A172 (cell line): ENCODE results near the gene CCDC85C. TPM values are rescaled to one million over a fixed set of nuclear protein-coding genes. Genes with fewer than 3 reads are reported as not detected.
A peak's percentile ranks its signal among the peaks of the same experiment; 100 is the strongest.

Experiments used
- DNase-seq: peaks from one replicate; pipeline ENCODE4 v3.0.0-alpha.2; 2015; ENCODE audit warnings: low spot score
- total RNA-seq: library from RNA; depleted of rRNA; stranded (reverse); fragments of >200 nt; shearing (Covaris generic); gene quantifications from 2 replicates; pipeline ENCODE4 v1.2.3, GENCODE V29; 2014

Gene CCDC85C
- total RNA-seq, 1 experiment from 2014 or later, result 84.9 TPM

DNA sequence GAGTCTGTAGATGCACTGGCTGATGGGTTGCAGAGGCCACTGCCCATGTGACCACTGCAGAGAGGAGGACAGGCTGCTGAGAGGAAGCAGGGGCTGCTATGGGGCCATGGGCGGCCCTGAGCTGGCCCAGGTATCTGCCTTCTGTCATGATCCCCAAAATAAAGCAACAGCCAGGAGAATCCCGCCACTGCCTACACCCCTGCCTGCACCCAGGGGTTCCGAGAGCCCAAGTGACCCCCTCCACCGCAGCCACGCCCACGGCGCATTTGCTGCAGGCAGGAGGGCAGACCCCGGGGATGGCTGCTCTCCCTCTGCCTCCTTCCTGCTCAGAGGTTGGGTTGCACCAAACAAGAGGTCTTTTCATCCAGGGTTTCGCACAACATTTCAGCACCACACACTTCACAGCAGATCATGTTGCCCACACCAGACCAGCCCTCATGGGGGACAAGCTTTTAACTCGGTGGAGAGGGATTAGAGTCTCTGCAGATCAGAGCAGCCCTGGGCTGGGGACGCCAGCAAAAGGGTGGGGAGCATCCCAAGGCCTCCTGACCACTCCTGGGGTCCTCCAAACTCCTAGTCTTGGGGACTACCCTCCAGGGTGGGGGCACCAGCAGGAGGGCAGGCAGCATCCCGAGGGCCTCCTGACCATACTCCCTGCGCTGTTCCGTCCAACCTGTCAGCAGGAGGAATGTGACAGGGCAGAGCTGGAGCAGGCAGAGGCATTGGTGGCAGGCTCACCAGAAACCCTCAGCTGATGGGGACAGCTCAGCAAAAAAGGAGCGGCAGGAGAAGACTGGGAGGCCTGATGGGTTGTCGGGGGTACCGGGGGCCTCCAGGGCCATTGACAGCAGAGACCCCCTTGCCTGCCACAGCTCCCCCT, 14.1 kb downstream of the CCDC85C start:
- no peak for DNase-seq

DNA sequence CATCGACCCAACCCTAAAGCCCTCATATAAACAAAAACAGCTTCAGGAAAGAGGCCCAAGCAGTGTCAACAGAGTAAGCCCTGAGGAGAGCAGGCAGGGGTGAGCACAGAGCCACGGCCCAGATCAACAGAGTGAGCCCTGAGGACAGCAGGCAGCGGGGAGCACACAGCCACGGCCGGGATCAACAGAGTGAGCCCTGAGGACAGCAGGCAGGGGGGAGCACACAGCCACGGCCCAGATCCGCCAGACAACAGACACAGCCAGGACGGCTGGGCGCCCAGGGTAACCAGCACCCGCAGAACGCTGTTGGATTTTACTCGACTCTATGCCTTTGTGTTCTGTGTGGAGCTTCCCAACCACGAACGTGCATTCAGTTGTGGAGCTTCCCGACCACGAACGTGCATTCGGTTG, 15.0 kb downstream of the CCDC85C start:
- no peak for DNase-seq

DNA sequence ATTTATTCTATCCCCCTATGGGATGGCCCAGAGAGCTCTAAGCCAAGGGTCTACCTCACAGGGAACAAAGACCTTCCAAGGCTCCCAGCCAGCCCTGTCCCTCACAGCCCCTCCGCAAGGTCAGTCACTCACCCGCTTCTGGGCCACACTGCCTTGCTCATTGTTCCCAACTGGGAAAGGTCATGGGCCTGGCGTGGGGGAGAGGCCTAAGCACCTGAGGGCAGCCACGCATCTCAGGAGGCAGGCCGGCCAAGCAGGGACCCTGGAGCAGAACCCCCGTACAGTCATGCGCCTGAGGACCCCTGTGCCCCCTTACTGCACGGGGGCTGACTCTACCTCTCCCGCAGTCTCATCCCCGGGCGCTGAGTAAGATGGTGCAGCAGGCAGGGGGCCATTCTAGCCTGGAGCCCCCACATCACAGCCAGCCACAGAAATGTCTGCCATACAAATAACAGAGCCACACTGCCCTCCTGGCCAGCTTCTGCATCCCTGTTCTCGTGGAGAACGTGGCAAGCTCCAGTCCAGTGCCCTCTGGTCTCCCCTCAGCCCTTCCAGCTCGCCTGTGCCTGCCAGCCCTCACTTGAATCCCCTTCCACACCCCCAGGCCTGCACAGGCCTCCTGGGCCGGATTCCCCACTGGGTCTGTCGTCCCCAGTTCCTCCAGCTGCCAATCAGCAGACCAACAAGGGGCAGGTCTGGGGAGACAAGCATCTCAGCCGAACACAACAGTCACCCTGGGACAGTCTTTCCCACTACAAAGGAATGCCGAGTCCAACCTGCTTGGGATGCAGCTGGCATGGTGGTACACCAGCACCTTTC, 16.3 kb downstream of the CCDC85C start:
- DNase-seq, result no peak

DNA sequence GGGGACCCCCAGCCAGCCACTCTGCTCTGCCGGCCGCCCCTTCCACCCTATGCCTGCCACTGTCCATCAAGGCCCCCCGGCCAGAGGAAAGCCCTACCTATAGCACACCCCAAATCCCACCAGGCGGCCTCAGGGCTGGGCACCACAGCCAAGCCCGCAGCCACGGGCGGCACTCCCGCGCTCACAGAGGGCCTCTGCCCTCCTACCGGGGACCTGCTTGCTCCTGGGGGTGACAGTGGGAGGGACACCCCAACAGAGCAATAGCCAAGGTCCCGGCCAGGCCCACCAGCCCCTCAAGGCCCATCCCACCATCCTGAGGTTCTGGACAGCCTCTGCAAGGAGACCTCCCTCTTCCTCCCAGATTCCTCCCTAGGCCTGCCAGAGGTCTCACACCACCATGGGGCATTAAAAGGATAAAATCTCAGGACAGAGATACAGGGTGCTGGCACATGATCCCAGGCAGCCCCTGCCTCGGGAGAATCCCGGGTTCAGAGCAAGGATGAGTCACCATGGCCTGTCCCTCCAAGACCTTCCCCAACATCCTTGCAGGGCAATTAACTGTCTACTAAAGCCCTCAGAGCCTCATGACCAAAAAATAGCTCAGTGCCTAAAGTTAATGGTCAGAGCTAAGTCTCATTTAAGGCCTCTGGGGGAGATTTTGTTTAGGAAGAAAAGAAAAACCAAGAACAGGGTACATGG, 17.1 kb downstream of the CCDC85C start:
- peak; percentile 72 for DNase-seq

DNA sequence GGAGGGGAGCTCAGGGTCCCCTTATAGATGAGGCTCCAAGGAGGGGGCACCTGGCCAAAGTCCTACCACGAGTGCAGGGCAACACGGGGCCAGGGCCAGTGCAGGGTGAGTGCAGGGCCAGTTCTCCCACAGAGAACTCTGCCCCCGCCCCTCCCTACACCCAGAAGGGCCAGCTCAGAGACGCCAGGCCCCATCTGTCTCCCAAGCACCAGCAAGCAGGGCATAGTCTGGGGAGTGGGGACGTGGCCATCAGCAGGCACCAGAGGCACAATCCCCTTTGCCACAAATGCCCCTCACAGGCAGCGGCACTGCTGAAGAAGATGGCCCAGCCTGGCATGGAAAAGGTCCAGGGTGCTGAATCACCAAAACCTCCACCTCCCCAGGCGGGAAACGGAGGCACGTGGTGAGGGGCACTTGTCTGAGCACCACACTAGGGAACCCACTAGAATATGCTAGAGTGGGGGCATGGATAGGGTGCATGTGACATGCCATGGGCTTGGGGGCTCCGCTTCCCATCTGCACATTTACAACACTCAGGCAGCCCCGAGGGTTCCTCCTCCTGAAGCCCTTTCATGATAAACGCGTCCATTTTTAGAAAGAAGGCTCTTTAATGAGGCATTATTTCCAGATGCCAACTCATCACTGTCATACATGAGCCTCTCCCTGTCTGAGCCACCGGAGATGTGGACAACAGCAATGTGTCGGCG, 17.8 kb downstream of the CCDC85C start:
- no peak for DNase-seq

DNA sequence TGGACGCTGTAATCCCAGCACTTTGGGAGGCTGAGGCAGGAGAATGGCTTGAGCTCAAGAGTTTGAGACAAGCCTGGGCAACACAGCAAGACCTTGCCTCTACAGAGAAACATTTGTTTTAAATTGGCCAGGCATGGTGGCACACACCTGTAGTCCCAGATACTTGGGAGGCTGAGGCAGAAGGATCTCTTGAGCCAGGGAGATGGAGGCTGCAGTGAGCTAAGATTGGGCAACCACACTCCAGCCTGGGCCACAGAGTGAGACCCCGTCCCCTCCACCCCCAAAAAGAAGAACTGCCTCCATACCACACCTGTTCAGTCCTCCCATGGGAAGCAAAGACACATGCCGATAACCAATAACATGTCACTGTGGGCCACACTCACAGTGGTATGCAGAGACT, 19.2 kb downstream of the CCDC85C start:
- DNase-seq, result no peak

DNA sequence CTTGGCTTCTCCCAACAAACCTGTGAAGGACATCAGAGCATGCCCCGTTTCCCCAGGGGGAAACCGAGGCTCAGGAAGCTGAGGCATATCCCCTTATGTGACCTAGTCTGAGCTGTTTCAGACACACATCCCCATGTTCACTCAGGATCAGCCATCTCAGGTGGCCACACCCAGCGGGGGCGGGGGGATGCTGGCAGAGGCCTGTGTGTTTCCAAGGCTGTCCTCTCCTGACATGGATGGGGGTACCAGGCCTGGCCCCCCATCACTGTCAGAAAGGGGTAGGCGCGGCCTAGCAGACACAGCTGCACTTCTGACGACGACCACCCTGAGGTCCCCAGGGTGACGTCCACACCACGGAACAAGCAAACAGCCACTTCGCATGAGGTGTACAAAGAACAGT, 22.1 kb downstream of the CCDC85C start:
- no peak for DNase-seq

DNA sequence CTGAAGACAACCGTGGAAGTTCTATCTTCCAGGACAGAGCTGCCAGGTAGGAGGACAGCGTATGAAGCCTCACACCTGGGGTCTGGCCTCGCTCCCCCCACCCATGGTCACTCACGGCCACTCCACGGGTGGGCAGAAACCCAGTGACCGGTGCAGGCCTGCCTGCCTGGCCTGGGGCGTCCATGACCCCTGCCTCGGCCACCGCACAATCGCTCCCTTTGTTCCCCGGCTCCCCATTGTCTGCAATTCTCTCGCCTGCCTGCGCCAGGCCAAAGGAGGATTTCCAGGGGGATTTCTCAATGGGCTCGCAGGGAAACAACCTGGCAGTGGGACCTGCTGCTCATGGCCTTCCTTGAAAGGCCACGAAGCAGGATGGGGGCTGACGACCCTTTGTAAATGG, 22.6 kb downstream of the CCDC85C start:
- DNase-seq, result no peak

DNA sequence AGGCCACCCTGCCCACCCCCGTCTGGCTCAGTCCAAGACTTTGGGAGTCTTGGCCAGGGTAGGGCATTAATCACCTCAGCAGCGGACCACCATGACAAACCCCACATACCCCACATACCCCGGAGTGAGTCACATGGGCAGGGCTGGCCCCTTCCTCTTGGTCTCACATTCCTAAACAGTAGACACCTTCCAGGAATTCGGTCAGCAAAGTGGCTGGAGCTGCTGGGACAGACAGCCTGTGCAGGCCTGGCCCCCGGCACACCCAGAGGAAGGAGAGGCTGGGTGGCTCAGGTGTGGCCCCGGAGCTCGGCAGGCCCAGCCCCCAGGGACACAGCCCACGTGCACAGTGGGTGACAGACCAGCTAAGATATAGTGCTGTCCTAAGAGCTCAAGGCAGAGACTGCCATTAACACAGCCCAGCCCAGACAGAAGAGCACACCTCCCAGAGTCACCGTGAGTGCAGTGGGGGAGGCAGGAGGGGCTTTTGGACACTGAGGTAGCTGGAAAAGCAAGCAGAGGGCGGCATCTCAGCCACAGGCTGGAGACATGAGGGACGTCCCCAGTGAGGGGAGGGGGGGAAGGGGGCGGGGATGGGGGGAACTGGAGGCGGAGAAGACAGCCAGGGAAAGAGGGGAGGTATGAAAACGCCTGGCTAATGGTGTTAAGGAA, 24.0 kb downstream of the CCDC85C start:
- peak; percentile 91 for DNase-seq

DNA sequence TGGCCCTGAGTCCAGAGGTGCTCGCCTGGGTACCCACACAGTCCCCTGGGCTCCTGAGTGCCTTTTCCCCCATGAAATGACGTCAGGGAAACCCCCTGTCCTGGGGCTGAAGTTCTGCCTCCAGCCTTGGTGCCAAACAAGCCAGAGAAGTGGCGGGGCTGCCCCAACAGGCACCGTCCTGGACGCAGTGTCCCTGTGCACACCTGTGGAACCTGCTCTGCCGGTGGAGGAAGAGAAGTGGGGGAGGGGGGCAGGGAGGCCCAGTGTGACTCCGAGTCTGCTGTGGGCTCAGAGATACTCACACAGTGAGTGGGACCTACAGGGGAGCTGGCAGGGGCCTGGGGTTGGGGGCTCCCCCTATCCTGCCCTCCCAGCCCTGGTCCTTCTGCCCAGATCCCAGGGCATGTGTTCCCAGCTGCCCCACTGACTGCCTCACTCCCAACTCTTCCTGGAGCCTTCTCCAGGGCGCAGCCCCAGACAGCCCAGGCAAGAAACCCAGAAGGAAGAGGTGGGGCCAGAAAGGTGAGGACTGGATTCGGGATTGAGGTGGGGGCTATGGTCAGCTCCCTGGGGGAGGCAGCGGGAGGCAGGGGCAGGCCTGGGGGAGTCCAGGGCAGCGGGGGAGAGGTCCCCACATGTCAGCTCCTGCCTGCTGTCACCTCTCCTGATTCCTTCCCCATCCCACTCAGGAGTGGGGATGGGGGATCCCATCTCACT, 24.7 kb downstream of the CCDC85C start:
- no peak for DNase-seq

DNA sequence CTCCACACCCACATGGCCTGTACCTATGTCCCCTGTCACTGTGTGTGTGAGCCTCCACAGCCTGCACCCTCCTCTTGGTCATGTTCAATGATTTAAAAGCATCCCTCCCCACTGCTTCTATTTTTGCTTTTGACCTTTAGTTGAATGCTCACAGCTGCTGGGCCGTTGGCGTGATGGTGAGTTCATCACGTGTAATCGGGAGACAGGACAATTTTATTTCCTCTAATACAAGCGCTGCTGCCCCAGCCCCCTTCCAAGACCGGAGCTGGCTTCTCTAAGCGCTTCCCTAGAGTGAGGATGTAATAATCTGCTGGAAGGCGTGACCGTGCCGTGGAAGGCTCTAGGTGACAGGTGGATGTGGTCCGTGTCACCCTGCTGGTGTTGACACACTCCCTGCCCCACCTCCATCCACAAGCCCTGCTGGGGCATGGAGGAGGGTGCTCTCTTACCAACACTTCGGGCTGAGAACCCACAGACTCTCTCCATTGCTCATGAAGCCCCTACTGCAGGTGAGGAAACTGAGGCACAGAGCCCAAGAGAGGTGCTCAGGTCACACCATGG, 25.4 kb downstream of the CCDC85C start:
- DNase-seq, result no peak

DNA sequence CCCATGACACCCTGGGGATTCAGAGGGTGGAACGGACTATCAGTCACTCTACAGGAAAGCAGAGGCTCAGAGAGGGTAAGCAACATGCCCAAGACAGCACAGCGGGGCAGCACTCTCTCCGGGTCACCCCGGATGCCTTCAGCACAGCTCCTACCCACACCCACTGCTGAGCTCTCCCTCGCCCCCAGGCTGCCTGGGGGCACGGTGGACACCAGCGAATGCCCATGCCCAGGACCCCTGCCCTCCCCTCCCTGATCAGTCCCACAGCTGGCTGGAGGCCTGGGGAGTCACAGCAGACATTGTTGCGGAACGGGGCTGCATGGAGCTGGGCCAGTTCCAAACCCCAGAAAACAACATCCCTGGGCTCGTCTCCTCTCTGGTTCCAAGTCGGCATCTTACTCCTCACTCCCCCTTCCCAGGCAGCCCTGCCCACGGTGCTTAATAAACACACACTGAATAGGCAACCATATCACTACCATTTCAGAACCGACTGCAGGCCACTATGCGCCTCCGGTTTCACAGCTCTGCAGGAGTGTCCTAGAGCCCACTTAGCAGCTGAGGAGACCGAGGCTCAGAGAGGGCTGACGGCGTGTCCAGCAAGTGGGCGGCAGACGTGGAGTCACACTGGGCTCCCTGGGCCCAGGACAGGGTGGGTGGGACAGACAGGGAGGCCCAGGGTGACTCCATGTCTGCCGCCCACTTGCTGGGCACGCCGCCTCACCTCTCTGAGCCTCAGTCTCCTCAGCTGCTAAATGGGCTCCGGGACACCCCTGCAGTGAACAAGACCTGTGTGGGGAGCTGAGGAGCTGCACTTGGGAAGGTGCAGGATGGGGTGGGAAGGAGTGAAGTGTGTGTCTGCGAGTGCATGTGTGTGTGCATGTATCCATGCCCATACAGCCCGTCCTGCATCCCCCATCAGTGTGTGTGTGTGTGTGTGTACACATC, 27.0 kb downstream of the CCDC85C start:
- DNase-seq, result no peak

DNA sequence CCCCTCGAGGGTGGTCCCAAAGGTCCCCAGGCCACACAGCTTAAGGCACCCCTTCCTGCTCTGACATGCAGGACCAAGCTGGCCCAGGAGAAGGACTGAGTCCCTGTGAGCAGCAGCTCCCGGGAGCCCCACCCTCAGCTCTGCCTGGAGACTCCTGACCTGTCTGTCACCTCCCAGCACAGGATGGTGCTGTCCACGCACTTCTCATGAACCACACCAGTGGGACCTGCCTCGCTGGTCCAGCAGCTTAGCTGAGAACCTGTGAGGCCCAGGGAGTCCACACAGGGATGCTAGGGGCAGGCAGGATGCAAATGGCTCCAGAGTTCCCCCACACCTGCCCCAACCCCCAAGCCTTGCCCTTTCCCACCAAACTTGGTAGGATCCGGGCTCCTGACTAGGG, 27.7 kb downstream of the CCDC85C start:
- no peak for DNase-seq

DNA sequence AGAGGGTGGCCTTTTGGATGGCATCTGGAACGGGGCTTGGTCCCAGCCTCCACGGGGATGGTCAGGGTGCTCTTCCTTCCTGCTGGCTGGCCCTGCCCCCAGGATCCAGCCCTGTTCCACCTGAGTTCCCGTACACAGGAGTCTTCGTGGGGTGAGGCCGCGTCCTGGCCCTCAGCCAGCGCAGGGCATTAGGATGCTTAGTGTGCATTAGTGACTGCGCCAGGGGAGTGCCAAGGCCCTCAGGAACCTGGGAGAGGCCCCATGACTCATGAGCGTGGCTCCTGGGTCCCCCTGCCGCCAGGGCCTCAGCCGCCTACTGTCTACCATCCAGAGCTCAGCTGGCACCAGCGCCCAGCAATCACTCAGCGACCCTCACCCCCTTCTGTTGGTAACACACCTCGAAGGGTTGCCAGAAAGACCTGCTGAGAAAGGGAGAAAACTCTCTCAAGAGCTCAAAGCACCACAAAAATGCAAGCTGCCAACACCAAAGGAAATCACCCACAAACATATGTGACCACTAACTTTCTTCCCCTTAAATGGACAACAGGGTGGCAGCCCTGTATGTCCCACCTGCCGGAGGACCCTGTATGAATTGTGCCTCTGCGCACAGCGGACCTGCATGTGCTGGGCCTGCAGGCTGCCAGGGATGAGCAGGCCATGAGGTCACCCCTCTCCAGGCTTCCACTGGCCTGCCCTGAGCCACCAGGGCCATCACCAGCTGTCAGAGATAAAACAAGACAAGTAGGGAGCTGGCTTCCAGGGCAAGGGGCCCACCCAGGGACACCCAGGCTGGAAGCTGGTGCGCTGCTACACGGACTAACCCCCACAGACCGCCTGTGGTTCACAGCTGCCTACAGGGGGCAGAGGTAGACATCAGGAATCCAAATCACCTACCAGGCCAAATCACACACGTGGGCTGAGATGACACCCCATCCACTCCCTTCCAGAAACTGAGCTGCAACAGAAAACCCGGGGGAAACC, 28.7 kb downstream of the CCDC85C start:
- DNase-seq, result peak; percentile 89

DNA sequence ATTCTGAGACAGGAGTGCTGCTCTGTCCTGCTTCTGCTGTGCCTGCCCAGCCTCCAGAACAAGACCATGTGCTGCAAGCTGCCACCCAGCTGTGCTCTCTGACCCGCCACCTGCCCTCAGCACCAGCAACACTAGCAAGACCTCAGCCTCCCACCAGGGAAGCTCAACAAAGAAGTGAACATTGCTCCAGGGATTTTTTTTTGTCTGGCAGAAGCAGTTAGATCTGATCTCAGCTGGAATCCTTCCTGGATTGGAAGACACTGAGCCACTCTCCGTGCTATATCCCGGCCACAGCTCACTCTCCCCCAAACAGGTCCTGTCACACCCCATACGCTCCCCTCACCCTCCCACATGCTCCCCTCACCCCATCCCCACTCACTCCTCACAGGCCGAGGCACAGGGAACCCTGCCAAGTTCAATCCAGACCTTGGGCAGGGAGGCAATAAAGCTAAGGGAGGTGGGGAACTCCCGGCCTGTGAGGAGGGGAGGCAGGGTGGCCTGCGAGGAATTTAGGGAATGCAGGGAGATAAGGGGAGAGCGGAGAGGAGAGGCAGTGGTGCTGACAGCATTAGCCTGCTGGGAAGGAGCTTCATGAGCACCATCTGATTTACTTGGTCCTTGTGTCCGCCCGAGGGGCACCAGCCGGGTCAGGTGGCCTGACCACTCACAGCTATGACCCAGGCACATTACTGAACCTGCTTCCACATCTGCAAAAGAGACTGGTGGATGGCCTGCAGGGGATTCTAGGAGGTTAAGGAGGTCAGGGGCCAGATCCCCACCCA, 29.7 kb downstream of the CCDC85C start:
- peak; percentile 90 for DNase-seq

DNA sequence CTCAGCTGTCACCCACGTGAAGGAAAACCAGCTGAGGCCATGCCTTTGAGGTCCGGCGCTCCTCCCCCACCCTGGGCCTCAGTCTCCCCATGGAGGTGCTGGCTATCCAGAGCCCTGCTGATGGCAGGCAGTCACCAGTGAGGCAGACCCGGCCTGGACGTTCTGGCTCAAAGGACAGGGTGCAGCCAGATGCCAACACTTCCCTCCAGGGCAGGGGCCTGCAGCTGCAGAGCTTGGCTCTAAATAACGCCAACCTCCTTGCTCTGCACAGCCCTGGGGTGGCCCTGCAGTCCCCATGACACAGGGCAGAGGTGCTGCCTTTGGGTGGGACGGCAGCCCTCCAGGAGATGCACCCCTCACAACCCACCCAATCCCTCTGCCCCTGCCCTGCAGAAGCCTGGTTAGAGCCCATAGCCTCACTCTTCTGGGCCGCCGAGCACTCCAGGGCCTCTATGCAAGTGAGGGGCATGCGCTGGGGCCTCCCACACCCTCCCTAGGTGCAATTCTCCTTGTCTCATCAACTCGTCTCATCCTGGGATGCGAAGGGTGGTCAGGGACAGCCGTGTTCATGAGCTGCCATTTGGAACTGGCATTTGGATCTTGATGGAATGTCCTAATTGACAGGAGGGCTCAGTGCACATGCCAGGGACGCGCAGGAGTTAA, 30.4 kb downstream of the CCDC85C start:
- no peak for DNase-seq

DNA sequence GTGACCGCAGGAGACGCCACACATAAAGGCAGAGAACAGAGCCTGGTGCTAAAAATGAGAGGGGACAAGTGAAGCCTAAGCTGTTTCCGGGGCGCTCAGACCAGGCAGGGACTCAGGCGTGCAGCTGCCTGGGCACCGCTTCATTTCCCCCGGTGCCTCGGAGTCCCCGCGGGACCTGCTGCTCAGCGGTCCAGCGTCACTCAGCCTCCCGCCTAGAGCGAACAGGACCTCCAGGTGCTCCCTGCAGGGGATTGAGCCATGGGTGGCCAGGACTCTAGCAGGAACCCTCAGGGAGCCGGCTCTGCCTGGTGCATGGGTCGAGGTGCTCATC, 31.0 kb downstream of the CCDC85C start:
- DNase-seq, result no peak
